PC-9 (cell line): ENCODE data around the gene URM1. TPM values are rescaled to one million over a fixed set of nuclear protein-coding genes. Genes with fewer than 3 reads are reported as not detected.

Experiments used
- BruUV-seq: library from RNA; stranded (reverse); fragments of 400-500 nt; replicated peaks from 2 replicates; lab custom pipeline; 2021; lab: Mats Ljungman, UMichigan
- CTCF ChIA-PET: fragments of 300-600 bp; sonication (Branson Sonifier 250); formaldehyde crosslinking; loops from one replicate; lab custom pipeline; 2022; ENCODE audit warnings: antibody characterized with exemption; lab: Charles Lee
- POLR2A ChIA-PET: fragments of 300-600 bp; sonication (Branson Sonifier 250); formaldehyde crosslinking; loops from one replicate; lab custom pipeline; 2022; ENCODE audit warnings: antibody characterized with exemption; ENCODE audit not compliant: unreplicated experiment; lab: Charles Lee
- DNase-seq, 2 experiments: peaks; one replicate each; pipeline versions ENCODE4 v3.0.0 to v3.0.0-alpha.2; 2015 to 2022; ENCODE audit warnings: mixed read lengths in 1 of 2
- H2AFZ ChIP-seq: fragments of 200-600 bp; sonication (generic); 2 replicates; pipeline ENCODE4 v1.8.1; 2017; ENCODE audit warnings: antibody characterized with exemption
- H3F3A ChIP-seq: fragments of 200-600 bp; sonication (generic); 2 replicates; pipeline ENCODE4 v1.8.1; 2017; ENCODE audit warnings: antibody characterized with exemption, mild to moderate bottlenecking, low read depth; ENCODE audit not compliant: insufficient read depth
- H3K27ac ChIP-seq: fragments of 200-600 bp; sonication (generic); 2 replicates; pipeline ENCODE4 v1.6.1; 2016; ENCODE audit warnings: mixed run types
- H3K27me3 ChIP-seq: fragments of 200-600 bp; sonication (generic); 2 replicates; pipeline ENCODE4 v1.6.1; 2016; ENCODE audit warnings: low read depth, mixed run types; ENCODE audit not compliant: insufficient read depth
- H3K36me3 ChIP-seq: fragments of 200-600 bp; sonication (generic); 2 replicates; pipeline ENCODE4 v1.6.1; 2016; ENCODE audit warnings: low read depth, mixed run types
- H3K4me1 ChIP-seq: fragments of 200-600 bp; sonication (generic); replicated peaks from 2 replicates; pipeline ENCODE4 v1.6.1; 2016; ENCODE audit warnings: mixed run types; ENCODE audit not compliant: insufficient read depth
- H3K4me2 ChIP-seq: fragments of 200-600 bp; sonication (generic); 2 replicates; pipeline ENCODE4 v1.6.1; 2017; ENCODE audit warnings: mixed run types
- H3K4me3 ChIP-seq: fragments of 200-600 bp; sonication (generic); 2 replicates; pipeline ENCODE4 v1.6.1; 2016; ENCODE audit warnings: mixed run types
- H3K79me2 ChIP-seq: fragments of 200-600 bp; sonication (generic); 2 replicates; pipeline ENCODE4 v1.6.1; 2017; ENCODE audit warnings: low read depth, mixed run types
- H3K9me2 ChIP-seq: fragments of 200-600 bp; sonication (generic); 2 replicates; pipeline ENCODE4 v1.8.1; 2017; ENCODE audit warnings: mild to moderate bottlenecking; ENCODE audit not compliant: insufficient read depth
- H3K9me3 ChIP-seq: fragments of 200-600 bp; sonication (generic); 2 replicates; pipeline ENCODE4 v1.8.1; 2016; ENCODE audit warnings: low read depth; ENCODE audit not compliant: insufficient read depth
- H4K20me1 ChIP-seq: fragments of 200-600 bp; sonication (generic); 2 replicates; pipeline ENCODE4 v1.8.1; 2017; ENCODE audit not compliant: insufficient read depth
- CTCF ChIP-seq: fragments of 200-600 bp; sonication (generic); conservative IDR thresholded peaks from 2 replicates; pipeline ENCODE4 v1.6.1; 2017; ENCODE audit warnings: mixed run types, antibody characterized with exemption, mild to moderate bottlenecking, moderate library complexity
- EZH2 ChIP-seq: fragments of 200-600 bp; sonication (generic); IDR thresholded peaks from 2 replicates; pipeline ENCODE4 v1.8.0; 2017; ENCODE audit warnings: antibody characterized with exemption, low read depth
- intact Hi-C: fragments of 100-400 bp; cut with micrococcal nuclease; formaldehyde crosslinking; loops from one replicate; pipeline ENCODE4 v1.10.0; 2022; ENCODE audit not compliant: unreplicated experiment
- total RNA-seq: library from RNA; stranded (reverse); gene quantifications from 2 replicates; pipeline ENCODE4 v1.2.3, GENCODE V29; 2021

The URM1 gene
- total RNA-seq, 1 experiment from 2014 or later, result 98.1 TPM

DNA sequence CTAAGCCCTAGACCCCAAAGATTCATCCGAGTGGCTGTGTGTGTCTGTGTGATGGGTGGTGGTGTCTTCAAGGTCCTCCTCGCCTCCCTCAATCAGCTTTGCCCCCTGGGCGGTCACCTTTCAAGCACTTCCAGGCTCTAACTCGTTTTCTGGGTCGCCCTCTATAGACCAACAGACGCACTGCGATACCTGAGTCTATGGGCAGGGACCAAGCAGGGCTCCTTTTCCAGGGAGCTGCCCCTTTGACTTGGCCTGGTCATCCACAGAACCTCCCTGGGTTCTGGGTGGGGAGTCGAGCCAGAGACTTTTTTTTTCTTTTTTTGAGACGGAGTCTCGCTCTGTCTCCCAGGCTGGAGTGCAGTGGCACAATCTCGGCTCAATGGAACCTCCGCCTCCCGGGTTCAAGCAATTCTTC lies 29.7 kb upstream of the URM1 start:
- peak; percentile 64 to 81 for DNase-seq
- Histone ChIP-seq H3F3A (peaks cover 28% of the 10 kb centered on the region), H3K36me3 (0 out of 2 replicates have a peak, but pooled peaks cover 7% of the 10 kb centered on the region), H3K79me2 (peaks cover 13% of the 10 kb centered on the region), H3K9me2 (no peaks in the 10 kb centered on the region), H3K27me3 (no peaks in the 10 kb centered on the region), H2AFZ (peak overlapping the region; percentile 69), H3K27ac (peak overlapping the region; percentile 21), H3K9me3 (no peaks in the 10 kb centered on the region), H3K4me2 (peak overlapping the region; percentile 90), H4K20me1 (no peaks in the 10 kb centered on the region), H3K4me3 (peak overlapping the region; percentile 85), H3K4me1 (peaks cover 9% of the 10 kb centered on the region; the same call in 1 of the 2 replicates)
- POLR2A ChIA-PET, result interaction anchor here (0.6 to 0.7 kb wide), 3 partner anchors 45 to 183 kb away, joined by 3 to 7 read pairs (median 5); no protein-coding TSS in a partner anchor
- BruUV-seq, result TSS peak; percentile 26
- TF ChIP-seq EZH2 (no peak), CTCF (peak; percentile 83)
- CTCF ChIA-PET, result interaction anchor here (0.5 to 1.3 kb wide), 13 partner anchors 13 to 1414 kb away, joined by 3 to 14 read pairs (median 4); partner anchors contain the start of gene CERCAM
- intact Hi-C loops, result loop anchor here (1.0 to 5.0 kb wide), 6 partner anchors 19 to 214 kb away; partner anchors contain the start of genes CIZ1, COQ4, GOLGA2 and PTGES2

DNA sequence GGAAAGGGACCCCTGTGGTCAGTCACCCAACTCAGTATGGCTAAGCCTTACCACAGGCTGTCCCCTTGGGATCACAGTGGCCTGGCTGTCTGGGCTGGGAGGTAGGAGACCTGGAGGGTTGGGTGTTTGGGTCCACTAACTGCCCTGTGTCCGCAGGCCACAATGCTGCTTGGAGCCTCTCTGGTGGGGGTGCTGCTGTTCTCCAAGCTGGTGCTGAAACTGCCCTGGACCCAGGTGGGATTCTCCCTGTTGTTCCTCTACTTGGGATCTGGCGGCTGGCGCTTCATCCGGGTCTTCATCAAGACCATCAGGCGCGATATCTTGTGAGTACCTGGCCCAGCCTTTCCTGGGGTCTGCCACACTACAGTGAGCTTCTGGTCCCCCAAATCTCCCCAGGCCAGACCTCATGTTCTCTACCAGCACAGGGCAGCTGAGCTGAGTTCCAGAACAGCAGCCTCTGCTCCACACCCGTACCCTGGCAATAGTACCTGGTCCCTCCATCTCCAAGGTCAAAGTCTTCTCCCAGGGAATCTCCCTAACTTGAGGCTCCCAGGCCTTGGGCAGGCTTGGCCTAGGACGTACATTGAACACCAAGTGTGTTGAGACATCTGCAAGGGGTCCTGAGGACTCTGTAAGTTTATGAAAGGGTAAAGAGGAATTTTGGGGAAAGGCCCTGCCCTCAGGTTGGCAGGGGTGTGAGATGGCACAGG lies 28.0 kb upstream of the URM1 start:
- intact Hi-C loops, result loop anchor here (5.0 kb wide), 4 partner anchors 66 to 216 kb away; partner anchors contain the start of genes CIZ1, GOLGA2, PTGES2 and SWI5
- H3K4me3 ChIP-seq, result no peak overlapping the region
- H4K20me1 ChIP-seq, result no peaks in the 10 kb centered on the region
- no peak overlapping the region for H3K27ac ChIP-seq
- 0 out of 2 replicates have a peak, but pooled peaks cover 7% of the 10 kb centered on the region for H3K36me3 ChIP-seq
- H3K9me2 ChIP-seq, result no peaks in the 10 kb centered on the region
- CTCF ChIA-PET, result no interaction called here
- H3K27me3 ChIP-seq, result no peaks in the 10 kb centered on the region
- no peak overlapping the region for H3K4me2 ChIP-seq
- no peak for TF ChIP-seq CTCF
- no peak for TF ChIP-seq EZH2
- H3K4me1 ChIP-seq, result peaks cover 9% of the 10 kb centered on the region; the same call in 1 of the 2 replicates
- DNase-seq, result no peak
- H3K79me2 ChIP-seq, result peaks cover 13% of the 10 kb centered on the region
- no peak overlapping the region for H2AFZ ChIP-seq
- POLR2A ChIA-PET, result no interaction called here
- H3F3A ChIP-seq, result peaks cover 20% of the 10 kb centered on the region; the same call in 1 of the 2 replicates
- no peaks in the 10 kb centered on the region for H3K9me3 ChIP-seq
- no TSS peak for BruUV-seq

GRCh38 chr9:128343855-128344254 lies 27.3 kb upstream of the URM1 start:
- Histone ChIP-seq H3K79me2 (peaks cover 13% of the 10 kb centered on the region), H3K9me3 (no peaks in the 10 kb centered on the region), H3K4me3 (no peak overlapping the region), H3K36me3 (0 out of 2 replicates have a peak, but pooled peaks cover 7% of the 10 kb centered on the region), H3K9me2 (no peaks in the 10 kb centered on the region), H3K4me1 (peaks cover 8% of the 10 kb centered on the region; the same call in 1 of the 2 replicates), H3F3A (peaks cover 12% of the 10 kb centered on the region; the same call in 1 of the 2 replicates), H3K27ac (no peak overlapping the region), H3K27me3 (no peaks in the 10 kb centered on the region), H3K4me2 (no peak overlapping the region), H4K20me1 (no peaks in the 10 kb centered on the region), H2AFZ (no peak overlapping the region)
- TF ChIP-seq CTCF (no peak), EZH2 (no peak)
- ChIA-PET POLR2A (no interaction called here), CTCF (interaction anchor here (0.6 kb wide), 1 partner anchor 77 kb away, joined by 3 read pairs; the partner anchor contains the start of gene CERCAM)
- no peak for DNase-seq
- intact Hi-C loops, result loop anchor here (5.0 kb wide), 4 partner anchors 67 to 217 kb away; partner anchors contain the start of genes CIZ1, GOLGA2, PTGES2 and SWI5
- no TSS peak for BruUV-seq
